Mesothelial cell of epicardium (in vitro differentiated cells): ENCODE measurements around the gene FADS1. TPM values are rescaled to one million over a fixed set of nuclear protein-coding genes. Genes with fewer than 3 reads are reported as not detected.
A peak's percentile ranks its signal among the peaks of the same experiment; 100 is the strongest.

Experiments
- DNase-seq, 2 experiments: peaks; one replicate each; pipeline ENCODE4 v3.0.0; 2021; ENCODE audit warnings: low spot score in 2 of 2; ENCODE audit not compliant: unreplicated experiment in 2 of 2
- H3K27ac Mint-ChIP-seq: 2 replicates; pipeline ENCODE4 v1.8.0; 2021; ENCODE audit warnings: mixed read lengths
- H3K27me3 Mint-ChIP-seq: 2 replicates; pipeline ENCODE4 v1.8.0; 2021; ENCODE audit warnings: low read depth, mixed read lengths
- H3K36me3 Mint-ChIP-seq: 2 replicates; pipeline ENCODE4 v1.8.0; 2021; ENCODE audit warnings: mixed read lengths
- H3K4me1 Mint-ChIP-seq: 2 replicates; pipeline ENCODE4 v1.8.0; 2021; ENCODE audit warnings: mixed read lengths
- H3K4me3 Mint-ChIP-seq: 2 replicates; pipeline ENCODE4 v1.8.0; 2021; ENCODE audit warnings: mild to moderate bottlenecking, moderate library complexity, mixed read lengths
- H3K9me3 Mint-ChIP-seq: 2 replicates; pipeline ENCODE4 v1.8.0; 2021; ENCODE audit warnings: mixed read lengths
- total RNA-seq: library from RNA; stranded (reverse); gene quantifications from 3 replicates; pipeline ENCODE4 v1.2.1, GENCODE V29; 2021
- TF ChIP-seq, protein P1 (sequence below): fragments of 200-600 bp; sonication (generic); IDR thresholded peaks from one replicate; pipeline ENCODE4 v1.5.0; 2021; ENCODE audit warnings: antibody characterized with exemption; ENCODE audit not compliant: unreplicated experiment

The FADS1 gene
- total RNA-seq, 1 donor from 2014 or later, result 115 TPM

DNA sequence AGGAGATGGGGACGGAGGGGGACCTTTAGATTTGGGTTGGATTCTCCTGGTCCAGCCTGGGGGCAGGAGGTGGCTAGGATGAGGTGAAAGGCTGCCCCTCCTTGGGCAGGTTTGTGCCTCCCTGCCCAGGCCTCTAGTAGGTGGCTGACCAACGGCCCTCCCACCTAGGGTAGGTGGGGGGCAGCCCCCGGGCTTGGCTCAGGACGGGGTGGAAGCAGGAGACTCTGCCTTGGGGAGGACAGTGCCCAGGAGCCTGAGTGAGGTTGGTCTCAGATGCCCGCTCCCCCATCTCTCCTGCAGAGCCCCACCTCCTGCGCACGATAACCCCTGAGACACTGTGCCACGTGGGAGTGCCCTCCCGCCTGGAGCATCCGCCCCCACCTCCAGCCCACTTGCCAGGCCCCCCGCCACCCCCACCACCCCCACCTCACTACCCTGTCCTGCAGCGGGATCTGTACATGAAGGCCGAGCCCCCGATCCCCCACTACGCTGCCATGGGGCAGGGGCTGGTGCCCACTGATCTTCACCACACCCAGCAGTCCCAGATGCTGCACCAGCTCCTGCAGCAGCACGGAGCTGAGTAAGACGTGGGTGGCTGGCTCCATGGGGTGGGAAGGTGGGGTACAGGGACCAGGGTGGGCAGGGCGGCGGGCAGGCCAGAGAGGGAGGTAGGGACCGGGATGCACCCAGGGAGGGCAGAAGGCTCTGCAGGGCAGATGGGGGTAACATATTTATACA is 46.7 kb downstream of the FADS1 start:
- peaks cover 3% of the 10 kb centered on the region for H3K36me3 Mint-ChIP-seq
- no peaks in the 10 kb centered on the region for H3K9me3 Mint-ChIP-seq
- no peaks in the 10 kb centered on the region for H3K27me3 Mint-ChIP-seq
- H3K4me3 Mint-ChIP-seq, result no peak overlapping the region
- no peak for DNase-seq
- TF ChIP-seq, protein P1, sequence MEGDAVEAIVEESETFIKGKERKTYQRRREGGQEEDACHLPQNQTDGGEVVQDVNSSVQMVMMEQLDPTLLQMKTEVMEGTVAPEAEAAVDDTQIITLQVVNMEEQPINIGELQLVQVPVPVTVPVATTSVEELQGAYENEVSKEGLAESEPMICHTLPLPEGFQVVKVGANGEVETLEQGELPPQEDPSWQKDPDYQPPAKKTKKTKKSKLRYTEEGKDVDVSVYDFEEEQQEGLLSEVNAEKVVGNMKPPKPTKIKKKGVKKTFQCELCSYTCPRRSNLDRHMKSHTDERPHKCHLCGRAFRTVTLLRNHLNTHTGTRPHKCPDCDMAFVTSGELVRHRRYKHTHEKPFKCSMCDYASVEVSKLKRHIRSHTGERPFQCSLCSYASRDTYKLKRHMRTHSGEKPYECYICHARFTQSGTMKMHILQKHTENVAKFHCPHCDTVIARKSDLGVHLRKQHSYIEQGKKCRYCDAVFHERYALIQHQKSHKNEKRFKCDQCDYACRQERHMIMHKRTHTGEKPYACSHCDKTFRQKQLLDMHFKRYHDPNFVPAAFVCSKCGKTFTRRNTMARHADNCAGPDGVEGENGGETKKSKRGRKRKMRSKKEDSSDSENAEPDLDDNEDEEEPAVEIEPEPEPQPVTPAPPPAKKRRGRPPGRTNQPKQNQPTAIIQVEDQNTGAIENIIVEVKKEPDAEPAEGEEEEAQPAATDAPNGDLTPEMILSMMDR, result no peak
- peaks cover 80% of the 10 kb centered on the region for H3K4me1 Mint-ChIP-seq
- peak overlapping the region; percentile 99 for H3K27ac Mint-ChIP-seq

DNA sequence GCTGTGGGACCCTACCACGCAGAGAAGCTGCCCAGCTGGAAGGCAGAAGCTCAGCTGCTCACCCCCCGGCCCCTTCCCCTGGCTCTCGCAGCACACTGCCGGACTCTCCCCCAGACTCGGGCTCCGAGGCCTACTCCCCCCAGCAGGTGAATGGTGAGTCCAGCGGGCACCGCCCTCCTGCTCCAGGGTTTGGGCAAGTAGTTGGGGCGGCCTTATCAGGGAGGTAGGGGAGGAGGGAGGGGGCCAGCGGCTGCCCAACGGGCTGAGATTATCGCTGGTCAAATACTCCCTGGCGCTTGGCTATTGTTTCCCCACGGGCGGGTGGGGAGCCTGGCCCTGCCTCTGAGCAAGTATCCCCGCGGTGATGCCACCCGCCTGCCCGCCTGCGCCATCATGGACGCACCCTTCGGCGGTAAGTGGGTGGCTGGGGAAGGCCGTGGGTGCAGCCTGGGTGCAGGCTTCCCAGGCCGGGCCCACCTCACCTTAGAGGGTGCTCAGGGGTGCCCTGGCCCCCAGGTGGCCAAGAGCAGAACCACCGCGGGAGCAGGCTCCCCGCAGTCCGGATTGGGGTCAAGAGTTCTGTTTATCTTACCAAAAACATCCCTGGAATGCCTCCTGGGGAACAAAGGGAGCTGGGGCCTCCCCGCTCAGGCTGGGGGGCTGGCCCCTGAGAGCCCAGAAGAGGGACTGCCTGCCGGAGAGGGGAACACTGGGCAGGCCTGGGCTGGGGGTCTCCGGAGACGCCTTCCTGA is 47.5 kb downstream of the FADS1 start:
- Mint-ChIP-seq H3K9me3 (no peaks in the 10 kb centered on the region), H3K27me3 (no peaks in the 10 kb centered on the region), H3K27ac (peak overlapping the region; percentile 96), H3K36me3 (peaks cover 3% of the 10 kb centered on the region), H3K4me1 (peaks cover 76% of the 10 kb centered on the region), H3K4me3 (no peak overlapping the region)
- DNase-seq, result no peak
- TF ChIP-seq, protein P1, result peak; percentile 34

DNA sequence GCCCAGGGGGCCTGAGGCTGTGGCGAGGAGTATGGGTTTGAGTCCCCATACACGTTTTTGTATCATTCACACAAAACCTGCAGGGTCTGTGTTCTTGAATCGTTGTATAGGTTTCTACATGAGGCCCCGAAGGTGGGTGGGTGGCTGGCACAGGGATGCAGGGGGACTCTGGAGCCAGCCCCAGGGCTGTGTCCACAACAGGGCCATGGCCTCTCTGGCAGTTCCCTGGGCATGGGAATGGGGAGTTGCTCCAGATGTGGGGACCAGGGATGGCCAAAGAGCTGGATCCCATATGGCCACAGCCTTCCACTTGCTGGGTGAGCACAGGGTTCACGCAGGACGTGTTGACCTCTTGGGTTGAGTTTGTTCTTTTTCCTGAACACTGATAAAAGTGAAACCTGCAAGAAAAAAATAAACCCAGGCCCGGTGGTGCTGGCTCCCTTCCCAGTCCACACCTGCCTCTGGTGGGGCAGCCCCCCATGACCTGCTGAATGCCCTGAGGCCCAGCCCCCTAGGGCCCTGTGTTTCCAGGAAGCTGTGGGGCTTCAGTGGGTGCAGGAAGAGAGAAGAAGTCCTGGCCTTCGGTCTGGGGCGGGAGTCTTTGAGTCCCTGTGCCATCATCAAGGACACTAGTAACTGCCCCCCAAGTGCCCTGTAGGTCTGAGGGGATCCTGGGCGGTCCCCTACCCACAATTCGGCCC is 48.3 kb downstream of the FADS1 start:
- H3K4me3 Mint-ChIP-seq, result no peak overlapping the region
- H3K27ac Mint-ChIP-seq, result peak overlapping the region; percentile 96
- H3K36me3 Mint-ChIP-seq, result peaks cover 2% of the 10 kb centered on the region
- TF ChIP-seq, protein P1, result no peak
- no peak for DNase-seq
- H3K4me1 Mint-ChIP-seq, result peaks cover 75% of the 10 kb centered on the region
- no peaks in the 10 kb centered on the region for H3K9me3 Mint-ChIP-seq
- H3K27me3 Mint-ChIP-seq, result no peaks in the 10 kb centered on the region

DNA sequence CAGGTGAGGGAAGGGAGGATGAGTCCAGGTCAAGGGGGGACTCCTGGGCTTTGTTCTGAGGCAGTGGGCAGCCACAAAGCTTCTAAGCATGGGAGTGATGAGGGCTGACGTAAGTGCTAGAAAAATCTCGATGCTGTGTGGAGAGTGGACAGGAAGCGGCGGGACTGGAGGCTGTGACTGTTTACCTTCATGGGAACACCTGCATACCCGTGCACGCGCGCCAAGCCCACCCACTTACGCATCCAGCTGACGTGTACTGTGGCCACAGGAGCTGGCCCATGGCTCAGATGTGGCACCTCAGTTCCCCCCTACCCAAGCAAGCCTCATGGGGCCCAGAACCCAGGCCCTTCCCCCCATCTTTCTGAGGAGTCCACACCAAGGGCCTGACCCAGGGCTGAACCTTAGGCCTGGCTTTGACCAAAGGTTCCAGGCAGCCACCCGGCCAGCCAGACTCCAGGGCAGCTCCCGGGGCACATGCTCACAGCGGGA is 50.4 kb downstream of the FADS1 start:
- H3K4me1 Mint-ChIP-seq, result peaks cover 80% of the 10 kb centered on the region
- no peaks in the 10 kb centered on the region for H3K36me3 Mint-ChIP-seq
- H3K27me3 Mint-ChIP-seq, result no peaks in the 10 kb centered on the region
- no peaks in the 10 kb centered on the region for H3K9me3 Mint-ChIP-seq
- peak overlapping the region; percentile 96 for H3K27ac Mint-ChIP-seq
- no peak overlapping the region for H3K4me3 Mint-ChIP-seq
- no peak for DNase-seq
- TF ChIP-seq, protein P1, result no peak

DNA sequence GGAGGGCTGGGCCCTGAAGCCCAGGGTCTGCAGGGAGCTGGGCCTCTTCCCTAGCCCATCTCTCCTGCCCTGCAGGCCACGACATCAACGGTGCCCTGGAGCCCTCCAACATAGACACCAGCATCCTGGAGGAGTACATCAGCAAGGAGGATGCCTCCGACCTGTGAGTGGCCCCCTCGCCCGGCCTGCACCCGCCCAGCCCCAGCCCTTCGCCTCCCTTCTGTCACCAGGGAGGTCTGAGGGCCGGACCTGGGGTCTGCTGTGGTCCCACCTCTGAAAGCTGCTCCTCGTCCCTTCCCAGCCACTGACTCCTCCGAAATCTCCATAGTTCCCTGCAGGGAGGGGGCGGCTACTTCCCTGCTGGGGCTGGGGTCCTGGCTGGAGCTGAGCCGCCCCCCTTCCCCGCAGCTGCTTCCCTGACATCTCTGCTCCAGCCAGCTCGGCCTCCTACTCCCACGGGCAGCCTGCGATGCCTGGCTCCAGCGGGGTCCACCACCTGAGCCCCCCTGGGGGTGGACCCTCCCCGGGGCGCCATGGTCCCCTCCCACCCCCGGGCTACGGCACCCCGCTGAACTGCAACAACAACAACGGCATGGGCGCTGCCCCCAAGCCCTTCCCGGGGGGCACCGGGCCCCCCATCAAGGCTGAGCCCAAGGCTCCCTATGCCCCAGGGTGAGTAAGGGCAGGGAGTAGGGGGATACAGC is 51.1 kb downstream of the FADS1 start:
- DNase-seq, result no peak
- Mint-ChIP-seq H3K9me3 (no peaks in the 10 kb centered on the region), H3K36me3 (no peaks in the 10 kb centered on the region), H3K27me3 (no peaks in the 10 kb centered on the region), H3K27ac (peak overlapping the region; percentile 96), H3K4me1 (peaks cover 73% of the 10 kb centered on the region), H3K4me3 (no peak overlapping the region)
- TF ChIP-seq, protein P1, result no peak
